ENCODE results near the gene ANK2. TPM values are rescaled to one million over a fixed set of nuclear protein-coding genes. Genes with fewer than 3 reads are reported as not detected.

ANK2 gene
- total RNA-seq, 4 donors from 2014 or later, result 25.9 to 64.4 (median 55.4) TPM

DNA sequence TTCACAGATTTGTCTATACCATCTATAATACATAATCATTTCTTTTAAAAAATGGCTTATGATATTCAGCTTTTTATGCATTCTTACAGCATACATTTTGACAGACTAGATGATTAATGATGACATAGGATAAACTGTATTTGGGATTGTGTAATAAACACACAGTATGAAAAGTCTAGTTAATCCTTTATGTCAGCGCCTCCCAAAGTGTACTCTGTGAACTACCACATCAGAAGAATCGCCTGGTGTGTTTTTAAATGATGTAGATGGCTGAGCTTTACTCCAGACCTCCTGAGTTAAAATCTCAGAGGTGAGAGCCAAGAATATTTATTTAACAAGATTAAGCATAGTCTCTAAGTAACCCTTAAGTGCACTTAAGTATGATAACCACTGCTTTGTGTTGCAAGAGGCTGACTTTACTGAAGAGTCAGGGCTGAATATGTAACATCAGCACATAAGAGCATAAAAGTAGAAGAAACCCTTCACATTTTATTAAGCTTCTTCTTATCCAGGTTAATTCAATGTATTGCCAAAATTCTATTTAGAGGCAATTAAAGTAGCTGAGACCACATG, 104.2 kb downstream of the ANK2 start:
- Histone ChIP-seq H3K9me3 (no peaks in the 10 kb centered on the region), H3K27ac (peak overlapping the region in 2 of 3 donors; percentile 57 to 73), H3K27me3 (no peaks in the 10 kb centered on the region), H3K4me1 (peaks cover 8 to 16% of the 10 kb centered on the region in 2 donors), H3K4me3 (replicated peaks in 1 of 3) (no peak overlapping the region), H3K36me3 (no peaks in the 10 kb centered on the region)
- intact Hi-C loops (cut with DNase I), result no loop called here
- 35 to 36% methylated on average over 2 of the region's 2 CpGs for WGBS, 2 donors
- DNase-seq, result peak; percentile 23 to 29
- TF ChIP-seq POLR2A (IDR thresholded peaks at IDR 0.05), result no peak
- TF ChIP-seq, protein P1, sequence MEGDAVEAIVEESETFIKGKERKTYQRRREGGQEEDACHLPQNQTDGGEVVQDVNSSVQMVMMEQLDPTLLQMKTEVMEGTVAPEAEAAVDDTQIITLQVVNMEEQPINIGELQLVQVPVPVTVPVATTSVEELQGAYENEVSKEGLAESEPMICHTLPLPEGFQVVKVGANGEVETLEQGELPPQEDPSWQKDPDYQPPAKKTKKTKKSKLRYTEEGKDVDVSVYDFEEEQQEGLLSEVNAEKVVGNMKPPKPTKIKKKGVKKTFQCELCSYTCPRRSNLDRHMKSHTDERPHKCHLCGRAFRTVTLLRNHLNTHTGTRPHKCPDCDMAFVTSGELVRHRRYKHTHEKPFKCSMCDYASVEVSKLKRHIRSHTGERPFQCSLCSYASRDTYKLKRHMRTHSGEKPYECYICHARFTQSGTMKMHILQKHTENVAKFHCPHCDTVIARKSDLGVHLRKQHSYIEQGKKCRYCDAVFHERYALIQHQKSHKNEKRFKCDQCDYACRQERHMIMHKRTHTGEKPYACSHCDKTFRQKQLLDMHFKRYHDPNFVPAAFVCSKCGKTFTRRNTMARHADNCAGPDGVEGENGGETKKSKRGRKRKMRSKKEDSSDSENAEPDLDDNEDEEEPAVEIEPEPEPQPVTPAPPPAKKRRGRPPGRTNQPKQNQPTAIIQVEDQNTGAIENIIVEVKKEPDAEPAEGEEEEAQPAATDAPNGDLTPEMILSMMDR (IDR thresholded peaks at IDR 0.05), result peak in 5 of 6 experiments; percentile 21 to 75 (median 57)

DNA sequence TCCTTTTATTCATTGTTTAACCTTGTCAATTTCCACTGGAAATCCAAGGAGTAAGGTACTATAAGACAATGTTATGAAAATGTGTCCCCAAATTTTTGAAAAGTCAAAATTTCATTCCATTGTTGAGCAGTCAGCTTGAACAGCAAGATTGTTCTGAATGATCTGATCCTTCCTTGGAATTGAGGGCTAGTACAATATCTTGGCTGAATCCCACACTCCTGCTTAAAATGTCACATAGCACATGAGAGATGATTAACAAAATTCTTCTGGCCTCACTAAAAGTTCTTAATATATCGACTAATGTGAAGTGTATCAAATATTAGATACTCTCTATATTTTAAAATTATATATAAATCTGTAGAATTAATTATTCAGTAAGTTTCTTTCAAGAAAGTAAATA, 104.8 kb downstream of the ANK2 start:
- TF ChIP-seq, protein P1 (IDR thresholded peaks at IDR 0.05), result no peak
- TF ChIP-seq POLR2A (IDR thresholded peaks at IDR 0.05), result no peak
- 73 to 81% methylated on average over 1 of the region's 1 CpG for WGBS, 2 donors
- no peaks in the 10 kb centered on the region for H3K36me3 ChIP-seq
- H3K4me3 ChIP-seq (replicated peaks in 1 of 3), result no peak overlapping the region
- peak overlapping the region in 2 of 3 donors; percentile 57 to 73 for H3K27ac ChIP-seq
- H3K9me3 ChIP-seq, result no peaks in the 10 kb centered on the region
- H3K4me1 ChIP-seq, result peaks cover 8 to 16% of the 10 kb centered on the region in 2 donors
- no peak for DNase-seq
- intact Hi-C loops (cut with DNase I), result no loop called here
- no peaks in the 10 kb centered on the region for H3K27me3 ChIP-seq

DNA sequence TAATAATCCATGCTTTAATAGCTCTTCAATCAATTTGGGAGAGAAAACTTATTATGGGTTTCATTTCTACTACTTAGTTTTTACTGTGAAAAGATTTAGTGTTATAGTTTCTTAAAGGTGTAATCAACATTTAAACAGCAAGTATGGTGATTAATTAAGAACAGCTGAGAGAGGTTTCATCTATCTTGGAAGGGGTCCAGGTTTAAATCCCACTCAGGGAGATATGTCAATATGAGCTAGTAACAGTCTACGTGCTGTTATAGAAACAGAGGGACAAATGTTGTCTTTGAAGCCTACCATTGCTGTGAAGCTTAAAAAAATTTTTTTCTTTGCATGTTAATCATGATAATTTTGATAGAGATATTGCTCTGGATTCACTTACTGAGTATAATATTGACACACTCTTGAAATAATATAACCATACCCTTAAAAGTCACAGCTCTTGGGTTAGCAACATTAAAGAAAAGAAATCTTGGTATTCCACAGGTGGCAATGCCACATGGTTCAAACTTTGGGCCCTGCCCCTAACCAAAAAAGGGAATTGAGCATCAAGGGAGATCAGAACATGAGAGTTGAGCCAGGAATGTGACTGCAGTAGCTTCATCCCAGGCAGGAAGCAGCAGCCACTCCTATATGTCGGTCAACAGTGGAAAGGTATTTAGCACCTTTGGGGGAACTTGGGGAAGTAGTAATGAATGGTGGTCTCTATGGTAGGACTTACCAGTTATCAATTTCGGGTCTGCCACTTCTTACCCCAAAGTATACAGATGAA, 107.8 kb downstream of the ANK2 start:
- Histone ChIP-seq H3K36me3 (no peaks in the 10 kb centered on the region), H3K27me3 (no peaks in the 10 kb centered on the region), H3K9me3 (no peaks in the 10 kb centered on the region), H3K4me3 (replicated peaks in 1 of 3) (no peak overlapping the region), H3K27ac (no peak overlapping the region), H3K4me1 (peaks cover 13 to 22% of the 10 kb centered on the region in 2 donors)
- intact Hi-C loops (cut with DNase I), result no loop called here
- WGBS, 2 donors, result 30 to 34% methylated on average over 3 of the region's 3 CpGs
- no peak for DNase-seq
- TF ChIP-seq POLR2A (IDR thresholded peaks at IDR 0.05), result no peak
- TF ChIP-seq, protein P1 (IDR thresholded peaks at IDR 0.05), result no peak

DNA sequence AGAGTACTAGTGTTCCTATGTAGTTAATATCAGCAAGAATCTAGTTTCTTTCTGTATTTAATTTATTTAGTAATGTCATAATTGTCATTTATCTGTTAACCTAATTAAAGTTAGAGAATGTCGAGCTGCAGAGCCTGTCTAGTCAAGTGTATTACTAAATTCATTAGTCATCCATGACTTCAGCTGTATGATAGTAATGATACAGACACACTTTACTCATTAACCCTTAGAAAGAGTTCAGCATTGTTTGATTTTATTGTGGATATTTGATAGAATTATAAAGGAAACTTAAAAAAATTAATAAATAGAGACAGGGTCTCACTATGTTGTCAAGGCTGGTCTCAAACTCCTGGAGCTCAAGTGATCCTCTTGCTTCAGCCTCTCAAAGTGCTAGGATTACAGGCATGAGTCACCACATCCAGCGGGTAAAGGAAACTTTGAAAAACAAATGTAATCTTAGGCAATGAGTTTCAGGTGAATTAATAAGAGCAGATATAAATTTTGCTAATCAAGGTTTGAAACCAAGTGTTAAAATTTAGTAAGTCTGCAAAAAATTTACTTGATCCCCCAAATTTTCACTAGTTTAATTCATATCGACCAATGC, 110.6 kb downstream of the ANK2 start:
- WGBS, 2 donors, result 78 to 92% methylated on average over 3 of the region's 3 CpGs
- Histone ChIP-seq H3K27me3 (no peaks in the 10 kb centered on the region), H3K9me3 (no peaks in the 10 kb centered on the region), H3K4me1 (peaks cover 6 to 11% of the 10 kb centered on the region in 2 donors), H3K36me3 (no peaks in the 10 kb centered on the region), H3K4me3 (replicated peaks in 1 of 3) (no peak overlapping the region), H3K27ac (peak overlapping the region in 2 of 3 donors; percentile 64 to 67)
- DNase-seq, result no peak
- intact Hi-C loops (cut with DNase I), result no loop called here
- TF ChIP-seq POLR2A (IDR thresholded peaks at IDR 0.05), result no peak
- TF ChIP-seq, protein P1 (IDR thresholded peaks at IDR 0.05), result no peak

DNA sequence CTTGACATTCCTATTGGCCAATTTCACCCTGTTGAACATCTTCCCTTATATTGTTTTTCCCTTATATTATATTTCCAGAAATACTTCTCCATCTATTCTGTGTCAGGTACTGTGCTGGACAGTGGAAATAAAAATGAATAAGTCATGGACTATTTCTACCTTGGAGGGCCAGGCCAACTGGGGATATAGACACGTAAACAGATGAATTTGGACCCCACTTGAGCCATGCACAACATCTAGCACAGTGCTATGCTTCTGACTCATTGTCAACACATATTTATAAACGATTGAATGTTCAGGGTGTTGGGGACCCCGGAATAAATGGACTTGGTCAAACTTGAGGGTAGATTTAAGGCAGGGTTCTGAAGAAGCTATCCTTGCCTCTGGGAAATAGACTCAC, 111.1 kb downstream of the ANK2 start:
- Histone ChIP-seq H3K27ac (peak overlapping the region; percentile 5 to 67 (median 64)), H3K36me3 (no peaks in the 10 kb centered on the region), H3K4me3 (replicated peaks in 1 of 3) (no peak overlapping the region), H3K9me3 (no peaks in the 10 kb centered on the region), H3K4me1 (peaks cover 6 to 11% of the 10 kb centered on the region in 2 donors), H3K27me3 (no peaks in the 10 kb centered on the region)
- no peak for TF ChIP-seq POLR2A (IDR thresholded peaks at IDR 0.05)
- TF ChIP-seq, protein P1 (IDR thresholded peaks at IDR 0.05), result no peak
- intact Hi-C loops (cut with DNase I), result no loop called here
- no peak for DNase-seq
- 90 to 93% methylated on average over 3 of the region's 3 CpGs for whole genome bisulfite sequencing, 2 donors

Data from thyroid gland (tissue), 4 donors.